Measurements from ENCODE around the gene ALDH1A2.

ALDH1A2 gene

GRCh38 chr15:57946491-57947048 lies 118.9 kb downstream of the ALDH1A2 start:
- H3K27ac ChIP-seq: no peak overlapping the region
- TF ChIP-seq CTCF (IDR thresholded peaks at IDR 0.05): no peak
- no peak overlapping the region for H3K4me3 ChIP-seq
- DNase-seq (ENCODE audit: low spot score): no peak

DNA sequence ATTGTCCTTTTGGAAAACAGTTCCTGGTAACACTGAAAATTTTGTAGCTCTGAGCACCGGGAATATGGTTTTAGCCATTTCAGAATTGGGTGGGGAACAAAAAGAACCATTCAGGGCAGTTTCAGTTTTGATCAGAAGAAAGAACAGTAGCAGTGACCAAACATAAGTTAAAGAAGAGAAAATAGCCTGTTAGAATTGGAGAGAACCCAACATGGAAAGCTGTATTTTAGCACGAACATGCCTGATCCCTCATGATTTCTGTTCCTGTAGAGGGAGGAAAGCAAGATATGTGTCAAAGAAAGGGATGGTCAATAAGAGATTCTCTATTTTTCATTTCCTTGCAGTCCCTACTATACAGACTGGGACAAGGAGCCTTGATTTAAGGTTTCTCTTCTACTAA lies 119.9 kb downstream of the ALDH1A2 start:
- Histone ChIP-seq H3K27ac (no peak overlapping the region), H3K4me3 (no peak overlapping the region)
- TF ChIP-seq CTCF (IDR thresholded peaks at IDR 0.05): no peak
- no peak for DNase-seq (ENCODE audit: low spot score)

DNA sequence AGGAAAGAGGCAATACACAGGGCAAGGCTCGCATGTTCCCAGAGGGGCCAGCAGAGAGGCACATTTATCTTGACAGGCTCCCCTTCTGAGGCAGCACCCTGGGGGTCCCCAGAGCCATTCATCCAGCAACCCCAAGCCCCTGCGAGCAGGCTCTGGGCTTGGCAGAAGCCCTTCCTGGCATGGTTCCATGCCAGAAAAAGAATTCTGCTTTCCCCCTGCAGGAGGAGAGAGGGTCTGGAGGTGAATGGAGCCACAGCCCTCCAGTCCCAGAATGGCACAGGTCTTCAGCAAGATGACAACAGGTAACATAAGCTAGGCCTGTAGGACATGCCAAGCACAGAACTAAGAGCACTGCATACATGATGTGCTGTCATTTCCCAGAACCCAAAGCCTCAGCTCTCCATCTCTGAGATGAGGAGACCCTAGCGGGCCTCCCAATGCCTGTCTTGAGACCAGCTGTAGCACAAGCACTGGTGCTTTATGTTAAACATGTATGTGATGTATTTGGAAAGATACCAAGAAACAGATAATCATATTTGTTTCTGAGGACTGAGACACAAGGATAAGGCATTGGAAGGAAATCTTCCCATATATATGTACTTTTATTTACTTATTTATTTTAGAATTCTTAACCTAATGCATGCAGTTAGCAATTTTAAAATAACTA lies 121.6 kb downstream of the ALDH1A2 start:
- no peak for DNase-seq (ENCODE audit: low spot score)
- no peak overlapping the region for H3K27ac ChIP-seq

DNA sequence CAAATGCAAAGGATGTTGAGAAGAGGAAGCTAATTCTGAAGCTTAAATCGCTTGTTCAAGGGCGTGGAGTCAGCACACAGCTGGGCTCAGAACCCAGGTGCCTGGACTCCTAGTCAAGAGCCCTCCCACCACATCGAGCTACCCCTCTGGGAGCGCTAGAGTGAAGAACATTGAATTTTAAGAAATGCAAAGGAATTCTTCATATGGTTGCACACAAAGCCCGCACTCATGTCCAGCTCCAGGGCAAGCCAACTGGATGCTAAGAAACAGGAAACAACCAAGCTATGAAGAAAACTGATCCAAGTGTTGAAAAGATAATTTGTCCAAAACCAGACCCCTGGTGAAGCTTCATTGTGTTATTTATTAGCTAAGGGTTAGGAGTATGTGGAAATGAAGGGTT lies 122.3 kb downstream of the ALDH1A2 start:
- TF ChIP-seq CTCF (IDR thresholded peaks at IDR 0.05): no peak

More for the DNA sequence above, 121.6 kb downstream of the ALDH1A2 start:
- H3K4me3 ChIP-seq: no peak overlapping the region
- TF ChIP-seq CTCF (IDR thresholded peaks at IDR 0.05): no peak

DNA sequence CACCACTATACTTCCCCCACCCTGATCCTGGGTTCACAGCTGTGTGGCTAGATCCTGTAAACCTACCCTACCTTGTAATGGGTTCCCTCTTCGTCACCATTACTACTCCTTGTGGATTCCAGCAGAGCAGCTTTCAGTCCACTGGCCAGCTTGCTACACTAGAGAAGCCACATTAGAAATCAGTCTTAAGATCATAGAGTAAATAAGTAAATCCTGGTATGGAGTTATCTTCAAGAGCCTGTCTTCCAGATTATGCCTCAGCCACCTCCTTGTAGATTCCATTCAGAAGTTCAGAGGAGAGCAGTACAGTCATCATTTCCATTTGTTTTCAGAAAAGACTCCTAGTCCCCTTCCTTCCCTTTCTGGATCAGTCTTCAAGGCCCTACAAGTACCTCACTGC lies 123.7 kb downstream of the ALDH1A2 start:
- no peak overlapping the region for H3K27ac ChIP-seq
- TF ChIP-seq CTCF (IDR thresholded peaks at IDR 0.05): no peak
- no peak overlapping the region for H3K4me3 ChIP-seq
- DNase-seq (ENCODE audit: low spot score): no peak

More for the DNA sequence above, 122.3 kb downstream of the ALDH1A2 start:
- Histone ChIP-seq H3K27ac (no peak overlapping the region), H3K4me3 (no peak overlapping the region)
- DNase-seq (ENCODE audit: low spot score): no peak

GRCh38 chr15:57932348-57932747 lies 133.2 kb downstream of the ALDH1A2 start:
- no peak for TF ChIP-seq CTCF (IDR thresholded peaks at IDR 0.05)
- no peak overlapping the region for H3K4me3 ChIP-seq
- DNase-seq (ENCODE audit: low spot score): no peak
- H3K27ac ChIP-seq: no peak overlapping the region

DNA sequence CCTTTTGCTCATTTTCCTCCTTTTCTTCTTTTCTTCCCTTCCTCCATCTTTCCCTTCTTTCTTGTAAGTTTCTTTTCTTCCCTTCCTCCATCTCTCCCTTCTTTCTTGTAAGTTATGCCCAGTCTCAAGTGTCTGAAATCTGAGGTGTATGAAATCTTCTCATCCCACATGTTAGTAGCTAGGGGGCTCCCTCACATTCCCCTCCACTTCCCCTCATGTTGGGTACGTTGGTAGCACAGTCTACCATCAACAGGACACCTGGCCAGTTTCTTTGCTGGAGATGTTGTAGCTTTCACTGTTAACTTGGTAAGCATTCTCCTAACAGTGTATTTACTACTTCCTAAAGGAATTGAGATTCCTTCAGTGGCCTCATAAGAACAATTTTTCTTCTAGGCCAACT lies 133.9 kb downstream of the ALDH1A2 start:
- no peak for DNase-seq (ENCODE audit: low spot score)
- Histone ChIP-seq H3K4me3 (no peak overlapping the region), H3K27ac (no peak overlapping the region)
- no peak for TF ChIP-seq CTCF (IDR thresholded peaks at IDR 0.05)

Data from coronary artery (tissue), 2 donors.